K562 (cell line): ENCODE results near the gene PATJ.

Experiments
- CTCF ChIP-seq, 3 experiments: IDR thresholded peaks in 2 of 3; conservative IDR thresholded peaks in 1 of 3; 2 replicates each; pipeline ENCODE4 v1.5.1; 2011 to 2012; ENCODE audit warnings: low read length in 3 of 3, mild to moderate bottlenecking in 3 of 3, control low read depth in 2 of 3, improper control_type of control experiment in 1 of 3, inconsistent platforms in 1 of 3, low read depth in 1 of 3, mixed read lengths in 1 of 3, moderate library complexity in 1 of 3; ENCODE audit not compliant: insufficient read depth in 2 of 3
- HCFC1 ChIP-seq: IDR thresholded peaks from 2 replicates; pipeline ENCODE4 v1.6.1; 2012; ENCODE audit warnings: low read depth, low read length, improper control_type of control experiment
- MEF2A ChIP-seq: IDR thresholded peaks from 2 replicates; pipeline ENCODE4 v1.6.1; 2011; ENCODE audit warnings: low read depth, mild to moderate bottlenecking, low read length, moderate library complexity; ENCODE audit not compliant: control insufficient read depth
- NR2C2 ChIP-seq, 2 experiments: fragments of 200-800 bp in 1 of 2; sonication (Bioruptor generic) in 1 of 2; sonication (generic) in 1 of 2; formaldehyde crosslinking in 1 of 2; IDR thresholded peaks; 2 replicates each; pipeline versions ENCODE4 v1.6.1 to v1.8.0; 2016 to 2022; ENCODE audit warnings: mild to moderate bottlenecking in 1 of 2, missing compliant biosample characterization in 1 of 2, missing genetic modification characterization in 1 of 2, missing genetic modification reagents in 1 of 2
- POLR2AphosphoS5 ChIP-seq: IDR thresholded peaks from 2 replicates; pipeline ENCODE4 v1.6.1; 2011; ENCODE audit warnings: mild to moderate bottlenecking, low read depth, low read length, moderate library complexity; ENCODE audit not compliant: control insufficient read depth, insufficient read depth
- SIN3A ChIP-seq, 2 experiments: fragments of 150-350 bp in 1 of 2; IDR thresholded peaks; 2 replicates each; pipeline ENCODE4 v1.6.1; 2011 to 2016; ENCODE audit warnings: borderline replicate concordance in 2 of 2, low read depth in 2 of 2, low read length in 2 of 2, mild to moderate bottlenecking in 2 of 2, moderate library complexity in 2 of 2; ENCODE audit not compliant: control insufficient read depth in 1 of 2
- TF ChIP-seq, protein P1 (sequence below), 2 experiments: fragments of 450-650 bp in 1 of 2; sonication (generic) in 1 of 2; formaldehyde crosslinking; conservative IDR thresholded peaks; 2 replicates each; pipeline versions ENCODE4 v1.4.0 to v1.8.1; 2020 to 2022; ENCODE audit warnings: mild to moderate bottlenecking in 1 of 2, missing genetic modification reagents in 1 of 2
- TF ChIP-seq, protein P2 (sequence below): fragments of 250-450 bp; sonication (Bioruptor Pico); IDR thresholded peaks from 2 replicates; pipeline ENCODE4 v1.5.0; 2021
- TF ChIP-seq, protein P3 (sequence below): IDR thresholded peaks from 2 replicates; pipeline ENCODE4 v1.6.1; 2012; ENCODE audit warnings: low read depth, low read length, improper control_type of control experiment, borderline replicate concordance

GRCh38 chr1:62208087-62208486, 465.8 kb downstream of the PATJ start:
- TF ChIP-seq POLR2AphosphoS5 (no peak), NR2C2 (CRISPR knock-in tag; IDR thresholded peaks at IDR 0.05) (no peak), NR2C2 (tag; IDR thresholded peaks at IDR 0.05) (no peak), HCFC1 (no peak), CTCF (IDR thresholded peaks at IDR 0.05 in 2 of 3, conservative IDR thresholded peaks at IDR 0.05 in 1 of 3; ENCODE audit: insufficient read depth in 2 of 3, low read depth in 1 of 3, low read length in 3 of 3) (no peak), SIN3A (IDR thresholded peaks at IDR 0.05; ENCODE audit: borderline replicate concordance in 2 of 2, control insufficient read depth in 1 of 2, low read depth in 2 of 2, low read length in 2 of 2) (no peak), MEF2A (no peak)
- TF ChIP-seq, protein P1, sequence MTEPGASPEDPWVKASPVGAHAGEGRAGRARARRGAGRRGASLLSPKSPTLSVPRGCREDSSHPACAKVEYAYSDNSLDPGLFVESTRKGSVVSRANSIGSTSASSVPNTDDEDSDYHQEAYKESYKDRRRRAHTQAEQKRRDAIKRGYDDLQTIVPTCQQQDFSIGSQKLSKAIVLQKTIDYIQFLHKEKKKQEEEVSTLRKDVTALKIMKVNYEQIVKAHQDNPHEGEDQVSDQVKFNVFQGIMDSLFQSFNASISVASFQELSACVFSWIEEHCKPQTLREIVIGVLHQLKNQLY (CRISPR knock-in tag; conservative IDR thresholded peaks at IDR 0.05) = no peak
- TF ChIP-seq, protein P2, sequence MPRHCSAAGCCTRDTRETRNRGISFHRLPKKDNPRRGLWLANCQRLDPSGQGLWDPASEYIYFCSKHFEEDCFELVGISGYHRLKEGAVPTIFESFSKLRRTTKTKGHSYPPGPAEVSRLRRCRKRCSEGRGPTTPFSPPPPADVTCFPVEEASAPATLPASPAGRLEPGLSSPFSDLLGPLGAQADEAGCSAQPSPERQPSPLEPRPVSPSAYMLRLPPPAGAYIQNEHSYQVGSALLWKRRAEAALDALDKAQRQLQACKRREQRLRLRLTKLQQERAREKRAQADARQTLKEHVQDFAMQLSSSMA (CRISPR knock-in tag) = no peak
- TF ChIP-seq, protein P3, sequence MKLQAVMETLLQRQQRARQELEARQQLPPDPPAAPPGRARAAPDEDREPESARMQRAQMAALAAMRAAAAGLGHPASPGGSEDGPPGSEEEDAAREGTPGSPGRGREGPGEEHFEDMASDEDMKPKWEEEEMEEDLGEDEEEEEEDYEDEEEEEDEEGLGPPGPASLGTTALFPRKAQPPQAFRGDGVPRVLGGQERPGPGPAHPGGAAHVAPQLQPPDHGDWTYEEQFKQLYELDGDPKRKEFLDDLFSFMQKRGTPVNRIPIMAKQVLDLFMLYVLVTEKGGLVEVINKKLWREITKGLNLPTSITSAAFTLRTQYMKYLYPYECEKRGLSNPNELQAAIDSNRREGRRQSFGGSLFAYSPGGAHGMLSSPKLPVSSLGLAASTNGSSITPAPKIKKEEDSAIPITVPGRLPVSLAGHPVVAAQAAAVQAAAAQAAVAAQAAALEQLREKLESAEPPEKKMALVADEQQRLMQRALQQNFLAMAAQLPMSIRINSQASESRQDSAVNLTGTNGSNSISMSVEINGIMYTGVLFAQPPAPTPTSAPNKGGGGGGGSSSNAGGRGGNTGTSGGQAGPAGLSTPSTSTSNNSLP = no peak
